ENCODE data around the gene CPT2. TPM values are rescaled to one million over a fixed set of nuclear protein-coding genes. Genes with fewer than 3 reads are reported as not detected.
"Not testable (repeated sequence)": the region's sequence is repeated elsewhere in the genome, so short reads cannot be mapped to it uniquely, and the experiment has no call there.

The CPT2 gene
- total RNA-seq, 2 experiments from 2014 or later, result 12.2 to 13.0 TPM

- DNase-seq, result no peak
- Mint-ChIP-seq H3K27me3 (peaks cover 17% of the 10 kb centered on the region), H3K4me1 (no peaks in the 10 kb centered on the region), H3K4me3 (no peak overlapping the region), H3K9me3 (no peaks in the 10 kb centered on the region), H3K36me3 (ENCODE audit: low read depth) (no peaks in the 10 kb centered on the region), H3K27ac (no peak overlapping the region)
- CTCF ChIA-PET, result interaction anchor here (1.0 to 1.2 kb wide), 2 partner anchors 13 to 25 kb away, joined by 4 read pairs; no protein-coding TSS in a partner anchor
- POLR2A ChIA-PET, result interaction anchor here (1.0 kb wide), 1 partner anchor 114 kb away, joined by 3 read pairs; no protein-coding TSS in a partner anchor
Observed at GRCh38 chr1:53186533-53186932, 10.1 kb upstream of the CPT2 start.

GRCh38 chr1:53187401-53187800 is 9.2 kb upstream of the CPT2 start:
- POLR2A ChIA-PET, result no interaction called here
- Mint-ChIP-seq H3K27me3 (peaks cover 17% of the 10 kb centered on the region), H3K36me3 (ENCODE audit: low read depth) (no peaks in the 10 kb centered on the region), H3K9me3 (no peaks in the 10 kb centered on the region), H3K27ac (no peak overlapping the region), H3K4me3 (no peak overlapping the region), H3K4me1 (no peaks in the 10 kb centered on the region)
- CTCF ChIA-PET, result no interaction called here
- DNase-seq, result no peak

GRCh38 chr1:53188099-53188498 is 8.5 kb upstream of the CPT2 start:
- Mint-ChIP-seq H3K36me3 (ENCODE audit: low read depth) (no peaks in the 10 kb centered on the region), H3K4me1 (no peaks in the 10 kb centered on the region), H3K9me3 (no peaks in the 10 kb centered on the region), H3K27ac (no peak overlapping the region), H3K27me3 (peaks cover 17% of the 10 kb centered on the region), H3K4me3 (no peak overlapping the region)
- ChIA-PET POLR2A (no interaction called here), CTCF (no interaction called here)
- no peak for DNase-seq

- no peaks in the 10 kb centered on the region for H3K36me3 Mint-ChIP-seq (ENCODE audit: low read depth)
- DNase-seq, result no peak
- ChIA-PET POLR2A (no interaction called here), CTCF (no interaction called here)
- peaks cover 17% of the 10 kb centered on the region for H3K27me3 Mint-ChIP-seq
- no peak overlapping the region for H3K27ac Mint-ChIP-seq
- no peaks in the 10 kb centered on the region for H3K9me3 Mint-ChIP-seq
- no peaks in the 10 kb centered on the region for H3K4me1 Mint-ChIP-seq
- no peak overlapping the region for H3K4me3 Mint-ChIP-seq
Observed at GRCh38 chr1:53189061-53189460, 7.6 kb upstream of the CPT2 start.

GRCh38 chr1:53190210-53190611 is 6.4 kb upstream of the CPT2 start:
- Mint-ChIP-seq H3K27ac (no peak overlapping the region), H3K9me3 (no peaks in the 10 kb centered on the region), H3K4me1 (no peaks in the 10 kb centered on the region), H3K4me3 (no peak overlapping the region), H3K36me3 (ENCODE audit: low read depth) (no peaks in the 10 kb centered on the region), H3K27me3 (peaks cover 17% of the 10 kb centered on the region)
- ChIA-PET CTCF (interaction anchor here (3.9 kb wide), 1 partner anchor 10 kb away, joined by 12 read pairs; no protein-coding TSS in a partner anchor), POLR2A (no interaction called here)
- DNase-seq, result no peak

GRCh38 chr1:53195246-53196016 is 1.2 kb upstream of the CPT2 start:
- Mint-ChIP-seq H3K27me3 (no peaks in the 10 kb centered on the region), H3K36me3 (ENCODE audit: low read depth) (peaks cover 16% of the 10 kb centered on the region), H3K27ac (peak overlapping the region; percentile 55), H3K9me3 (no peaks in the 10 kb centered on the region), H3K4me3 (no peak overlapping the region), H3K4me1 (peaks cover 29% of the 10 kb centered on the region)
- DNase-seq, result no peak
- ChIA-PET POLR2A (no interaction called here), CTCF (interaction anchor here (0.6 to 1.2 kb wide), 7 partner anchors 12 to 1299 kb away, joined by 3 to 5 read pairs (median 3); no protein-coding TSS in a partner anchor)

GRCh38 chr1:53196017-53196484 is 573 bp upstream of the CPT2 start:
- peaks cover 20% of the 10 kb centered on the region for H3K36me3 Mint-ChIP-seq (ENCODE audit: low read depth)
- DNase-seq, result no peak
- H3K9me3 Mint-ChIP-seq, result no peaks in the 10 kb centered on the region
- peaks cover 29% of the 10 kb centered on the region for H3K4me1 Mint-ChIP-seq
- peak overlapping the region; percentile 97 for H3K4me3 Mint-ChIP-seq
- H3K27ac Mint-ChIP-seq, result peak overlapping the region; percentile 91
- ChIA-PET POLR2A (interaction anchor here (0.6 kb wide), 2 partner anchors 217 to 849 kb away, joined by 3 read pairs; no protein-coding TSS in a partner anchor), CTCF (interaction anchor here (0.6 to 1.2 kb wide), 5 partner anchors 11 to 272 kb away, joined by 3 to 5 read pairs (median 3); no protein-coding TSS in a partner anchor)
- no peaks in the 10 kb centered on the region for H3K27me3 Mint-ChIP-seq

GRCh38 chr1:53197291-53198200 is 922 bp downstream of the CPT2 start:
- DNase-seq, result no peak
- peak overlapping the region; percentile 99 for H3K27ac Mint-ChIP-seq
- peaks cover 29% of the 10 kb centered on the region for H3K4me1 Mint-ChIP-seq
- ChIA-PET CTCF (interaction anchor here (1.1 kb wide), 1 partner anchor 9 kb away, joined by 3 read pairs; no protein-coding TSS in a partner anchor), POLR2A (no interaction called here)
- peak overlapping the region; percentile 97 for H3K4me3 Mint-ChIP-seq
- H3K36me3 Mint-ChIP-seq (ENCODE audit: low read depth), result peaks cover 30% of the 10 kb centered on the region
- no peaks in the 10 kb centered on the region for H3K9me3 Mint-ChIP-seq
- H3K27me3 Mint-ChIP-seq, result no peaks in the 10 kb centered on the region

GRCh38 chr1:53198241-53198651 is 1.6 kb downstream of the CPT2 start:
- DNase-seq, result no peak
- Mint-ChIP-seq H3K27me3 (no peaks in the 10 kb centered on the region), H3K4me1 (peaks cover 29% of the 10 kb centered on the region), H3K27ac (peak overlapping the region; percentile 99), H3K4me3 (peak overlapping the region; percentile 97), H3K36me3 (ENCODE audit: low read depth) (peaks cover 37% of the 10 kb centered on the region), H3K9me3 (no peaks in the 10 kb centered on the region)
- ChIA-PET POLR2A (no interaction called here), CTCF (interaction anchor here (1.1 kb wide), 1 partner anchor 130 kb away, joined by 3 read pairs; no protein-coding TSS in a partner anchor)

- Mint-ChIP-seq H3K9me3 (peaks cover 26% of the 10 kb centered on the region), H3K4me1 (peaks cover 6% of the 10 kb centered on the region), H3K27me3 (no peaks in the 10 kb centered on the region), H3K36me3 (ENCODE audit: low read depth) (peaks cover 70% of the 10 kb centered on the region), H3K27ac (no peak overlapping the region), H3K4me3 (no peak overlapping the region)
- POLR2A ChIA-PET, result interaction anchor here (0.7 kb wide), 1 partner anchor 19 kb away, joined by 3 read pairs; no protein-coding TSS in a partner anchor
- DNase-seq, result no peak
- CTCF ChIA-PET, result interaction anchor here (0.6 to 1.2 kb wide), 2 partner anchors 11 to 370 kb away, joined by 4 to 5 read pairs; no protein-coding TSS in a partner anchor
Observed at GRCh38 chr1:53203466-53203865, 6.8 kb downstream of the CPT2 start.

- H3K4me1 Mint-ChIP-seq, H3K4me3 Mint-ChIP-seq, H3K27ac Mint-ChIP-seq, DNase-seq, POLR2A ChIA-PET, CTCF ChIA-PET, H3K27me3 Mint-ChIP-seq: not testable (repeated sequence)
- Mint-ChIP-seq H3K36me3 (ENCODE audit: low read depth) (peaks cover 81% of the 10 kb centered on the region), H3K9me3 (peaks cover 26% of the 10 kb centered on the region)
Observed at GRCh38 chr1:53205496-53205895, 8.9 kb downstream of the CPT2 start.

GRCh38 chr1:53206083-53206685 is 9.6 kb downstream of the CPT2 start:
- POLR2A ChIA-PET, H3K27ac Mint-ChIP-seq, H3K27me3 Mint-ChIP-seq, H3K4me3 Mint-ChIP-seq, H3K4me1 Mint-ChIP-seq: not testable (repeated sequence)
- CTCF ChIA-PET, result interaction anchor here (1.2 kb wide), 1 partner anchor 9 kb away, joined by 3 read pairs; the partner anchor contains the start of gene CPT2
- peak; percentile 18 for DNase-seq
- Mint-ChIP-seq H3K36me3 (ENCODE audit: low read depth) (peaks cover 79% of the 10 kb centered on the region), H3K9me3 (peaks cover 26% of the 10 kb centered on the region)

Data from activated CD4-positive, alpha-beta T cell treated with anti-CD3 and anti-CD28 coated beads, Interleukin-2, amount 10 ng/mL, durations not matched to agents 7 days and 5 days (primary cell).